Pancreas (tissue), 10 donors: ENCODE data around the gene PLD6. TPM values are rescaled to one million over a fixed set of nuclear protein-coding genes. Genes with fewer than 3 reads are reported as not detected.
"Not testable (repeated sequence)": the region's sequence is repeated elsewhere in the genome, so short reads cannot be mapped to it uniquely, and the experiment has no call there.

ENCODE experiments used
- ATAC-seq, 4 donors: fragments of 200-7000 bp; cut with Tn5 transposase; one replicate each; pipeline versions ENCODE4 v1.8.0 to v1.9.1; 2020; ENCODE audit warnings: mild to moderate bottlenecking in 4 of 4, moderate library complexity in 4 of 4
- DNase-seq, 6 donors: peaks; one replicate each; pipeline ENCODE4 v3.0.0-alpha.2; 2020
- FAIRE-seq: peaks from 2 replicates; lab custom pipeline; 2012; peaks lifted over from hg19 to GRCh38; lab: Jason Lieb, UNC
- H3K27ac ChIP-seq, 4 donors: fragments of 200-600 bp; sonication (generic); 1 replicate in 3 of 4; 2 replicates in 1 of 4; pipeline versions ENCODE4 v1.5.0 to v1.8.0; 2020
- H3K27me3 ChIP-seq, 4 donors: fragments of 200-600 bp; one replicate each; pipeline ENCODE4 v1.8.0; 2021
- H3K36me3 ChIP-seq, 3 donors: fragments of 200-600 bp; sonication (generic) in 1 of 3; one replicate each; pipeline versions ENCODE4 v1.5.0 to v1.8.0; 2020 to 2021
- H3K4me1 ChIP-seq, 3 donors: fragments of 200-600 bp; one replicate each; pipeline ENCODE4 v1.8.0; 2021
- H3K4me3 ChIP-seq, 4 donors: fragments of 200-600 bp; sonication (generic) in 2 of 4; one replicate each; pipeline versions ENCODE4 v1.5.0 to v1.8.0; 2020 to 2021
- H3K9me3 ChIP-seq, 4 donors: fragments of 200-600 bp; one replicate each; pipeline ENCODE4 v1.8.0; 2021
- WGBS, 2 donors: extraction: QIAGEN DNeasy Blood & Tissue Kit; methylation state at CpG; one replicate each; pipeline ENCODE4 v1.1.7; 2013; 5-methylcytosine and 5-hydroxymethylcytosine counted together
- intact Hi-C, 3 donors: fragments of 100-400 bp; cut with DNase I; formaldehyde crosslinking; loops; one replicate each; pipeline versions ENCODE4 v1.11.1 to v1.14.2; 2022
- polyA plus RNA-seq, 2 donors: library from polyadenylated mRNA; stranded (reverse); fragments of 200-250 nt; gene quantifications; one replicate each; pipeline ENCODE4 v1.2.3, GENCODE V29; 2013
- total RNA-seq, 6 donors: library from RNA; stranded (reverse); fragmentation: NEBNext Ultra II Directional in 4 of 6; extraction: Animal tissue kit (Norgen Biotek cat#: 25700) in 4 of 6; gene quantifications; one replicate each; pipeline versions ENCODE4 v1.2.1 to v1.2.4, GENCODE V29; 2021 to 2023
- TF ChIP-seq, protein P1 (sequence below), 4 donors: fragments of 200-600 bp; sonication (generic) in 3 of 4; IDR thresholded peaks; one replicate each; pipeline versions ENCODE4 v1.5.0 to v1.8.0; 2021; ENCODE audit warnings: antibody characterized with exemption in 4 of 4
- donor health status: healthy with polysubstance abuse.
- donor health status: DM: no; HTN: no; CAD: no; lungs with moderate emphysema.
- donor health status: DM: no; HTN: no; CAD: no.
- donor health status: control.
- donor health status: control.
- donor health status: Bipolar disorder and iron deficiency.
- donor health status: DM: yes; HTN: yes; CAD: no.
- donor health status: DM: no; HTN: no; CAD: no.
- donor health status: DM: no; HTN: no; CAD: no.
- donor health status: DM: yes; HTN: yes; CAD: no.

PLD6 gene
- total and polyA plus RNA-seq, 8 donors = 1.5 to 3.4 (median 2.4) TPM

DNA sequence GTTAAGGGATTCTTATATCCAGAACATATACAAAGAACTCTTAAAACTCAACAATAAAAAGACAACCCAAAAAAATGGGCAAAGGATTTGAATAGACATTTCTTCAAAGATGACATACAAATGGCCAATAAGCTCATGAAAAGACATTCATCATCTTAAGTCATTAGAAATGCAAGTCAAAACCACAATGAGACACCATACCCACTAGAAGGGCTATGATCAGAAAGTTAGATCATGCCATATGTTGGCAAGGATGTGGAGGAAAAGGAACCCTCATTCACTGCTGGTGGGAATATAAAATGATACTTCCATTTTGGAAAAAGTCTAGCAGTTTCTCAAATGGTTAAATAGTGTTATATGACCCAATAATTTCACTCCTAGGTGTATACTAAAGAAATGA lies 9.4 kb downstream of the PLD6 start:
- intact Hi-C loops = no loop called here
- Histone ChIP-seq H3K27ac (no peak overlapping the region), H3K36me3 (no peaks in the 10 kb centered on the region), H3K9me3 (no peaks in the 10 kb centered on the region), H3K27me3 (no peaks in the 10 kb centered on the region), H3K4me3 (no peak overlapping the region), H3K4me1 (no peaks in the 10 kb centered on the region)
- TF ChIP-seq, protein P1, sequence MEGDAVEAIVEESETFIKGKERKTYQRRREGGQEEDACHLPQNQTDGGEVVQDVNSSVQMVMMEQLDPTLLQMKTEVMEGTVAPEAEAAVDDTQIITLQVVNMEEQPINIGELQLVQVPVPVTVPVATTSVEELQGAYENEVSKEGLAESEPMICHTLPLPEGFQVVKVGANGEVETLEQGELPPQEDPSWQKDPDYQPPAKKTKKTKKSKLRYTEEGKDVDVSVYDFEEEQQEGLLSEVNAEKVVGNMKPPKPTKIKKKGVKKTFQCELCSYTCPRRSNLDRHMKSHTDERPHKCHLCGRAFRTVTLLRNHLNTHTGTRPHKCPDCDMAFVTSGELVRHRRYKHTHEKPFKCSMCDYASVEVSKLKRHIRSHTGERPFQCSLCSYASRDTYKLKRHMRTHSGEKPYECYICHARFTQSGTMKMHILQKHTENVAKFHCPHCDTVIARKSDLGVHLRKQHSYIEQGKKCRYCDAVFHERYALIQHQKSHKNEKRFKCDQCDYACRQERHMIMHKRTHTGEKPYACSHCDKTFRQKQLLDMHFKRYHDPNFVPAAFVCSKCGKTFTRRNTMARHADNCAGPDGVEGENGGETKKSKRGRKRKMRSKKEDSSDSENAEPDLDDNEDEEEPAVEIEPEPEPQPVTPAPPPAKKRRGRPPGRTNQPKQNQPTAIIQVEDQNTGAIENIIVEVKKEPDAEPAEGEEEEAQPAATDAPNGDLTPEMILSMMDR (IDR thresholded peaks at IDR 0.05) = no peak
- DNase-seq = no peak
- FAIRE-seq = no peak
- no peak for ATAC-seq

DNA sequence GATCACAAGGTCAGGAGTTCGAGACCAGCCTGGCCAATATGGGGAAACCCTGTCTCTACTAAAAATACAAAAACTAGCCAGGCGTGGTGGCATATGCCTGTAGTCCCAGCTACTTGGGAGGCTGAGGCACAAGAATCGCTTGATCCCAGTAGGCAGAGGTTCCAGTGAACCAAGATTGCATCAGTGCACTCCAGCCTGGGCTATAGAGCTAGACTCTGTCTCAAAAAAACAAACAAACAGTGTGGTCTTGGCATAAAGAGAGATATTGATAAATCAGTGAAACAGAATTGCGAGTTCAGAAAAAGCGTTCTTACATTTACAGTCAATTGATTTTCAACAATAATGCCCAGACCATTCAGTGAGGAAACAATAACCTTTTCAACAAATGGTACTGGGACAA lies 10.7 kb downstream of the PLD6 start:
- H3K27ac ChIP-seq, ATAC-seq, H3K4me3 ChIP-seq, H3K27me3 ChIP-seq, H3K36me3 ChIP-seq, intact Hi-C loops, DNase-seq, FAIRE-seq, H3K4me1 ChIP-seq, H3K9me3 ChIP-seq: not testable (repeated sequence)
- 86 to 91% methylated on average over 5 of the region's 5 CpGs for WGBS, 2 donors

DNA sequence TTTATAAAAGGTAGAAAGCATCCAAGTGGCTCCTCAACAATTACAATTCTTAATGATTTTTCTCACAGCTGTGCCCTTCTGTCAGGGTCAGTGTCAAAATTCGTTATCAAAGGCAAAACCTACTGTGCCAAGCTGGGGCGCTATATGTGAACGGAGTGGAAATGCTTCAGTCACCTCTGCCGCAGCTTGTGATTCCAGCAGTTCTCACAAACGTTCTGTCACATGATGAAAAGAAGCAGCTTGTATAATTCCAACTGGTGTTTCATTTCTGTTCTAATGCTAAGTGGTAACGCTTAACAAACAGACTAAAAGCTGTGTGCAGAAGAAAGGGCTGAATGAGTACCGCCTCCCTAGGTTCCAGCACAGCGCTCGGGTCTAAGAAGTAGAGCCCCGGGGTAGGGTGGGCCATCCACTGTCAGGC lies 14.2 kb downstream of the PLD6 start:
- DNase-seq (no peak), ATAC-seq (peak in 3 of 4 donors; percentile 12 to 20 (median 13)), FAIRE-seq (no peak)
- no peaks in the 10 kb centered on the region for H3K36me3 ChIP-seq
- TF ChIP-seq, protein P1 (IDR thresholded peaks at IDR 0.05) = no peak
- no peak overlapping the region for H3K4me3 ChIP-seq
- no peaks in the 10 kb centered on the region for H3K9me3 ChIP-seq
- intact Hi-C loops = no loop called here
- no peaks in the 10 kb centered on the region for H3K27me3 ChIP-seq
- H3K4me1 ChIP-seq = no peaks in the 10 kb centered on the region
- no peak overlapping the region for H3K27ac ChIP-seq
- 57 to 67% methylated on average over 10 of the region's 10 CpGs for WGBS, 2 donors

- TF ChIP-seq, protein P1 (IDR thresholded peaks at IDR 0.05) = no peak
- Histone ChIP-seq H3K9me3 (no peaks in the 10 kb centered on the region), H3K27ac (no peak overlapping the region), H3K36me3 (no peaks in the 10 kb centered on the region), H3K27me3 (no peaks in the 10 kb centered on the region), H3K4me3 (no peak overlapping the region), H3K4me1 (peaks cover 0 to under 1% (median 0%) of the 10 kb centered on the region in 3 donors)
- no peak for FAIRE-seq
- DNase-seq = no peak
- intact Hi-C loops = no loop called here
- ATAC-seq = peak in 2 of 4 donors; percentile 11 to 40
- 80 to 82% methylated on average over 11 of the region's 11 CpGs for WGBS, 2 donors
These were observed 14.8 kb downstream of the PLD6 start for GRCh38 chr17:17191346-17191792.

DNA sequence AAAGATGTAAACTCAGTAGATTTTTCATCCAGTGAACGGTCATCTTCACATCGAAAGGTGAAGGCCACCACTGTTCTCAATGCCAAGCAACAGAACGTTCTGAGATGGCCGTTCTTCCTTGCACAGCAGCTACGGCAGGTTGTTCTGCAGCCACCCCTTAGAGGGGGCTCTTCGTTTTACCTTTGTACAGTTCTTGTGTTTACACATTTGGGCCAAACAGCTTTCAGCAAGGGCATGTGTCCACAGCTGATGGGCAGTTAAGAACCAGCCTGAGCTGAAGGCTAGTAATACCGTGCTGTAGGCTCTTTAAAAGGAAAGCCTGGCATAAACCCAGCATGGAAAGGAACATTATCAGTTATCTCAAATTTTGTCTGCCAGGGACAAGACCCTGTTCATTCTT lies 15.9 kb downstream of the PLD6 start:
- H3K27ac ChIP-seq = no peak overlapping the region

More for the DNA sequence above, 15.9 kb downstream of the PLD6 start:
- intact Hi-C loops = no loop called here
- FAIRE-seq (no peak), DNase-seq (no peak), ATAC-seq (peak in 2 of 4 donors; percentile 28 to 45)
- Histone ChIP-seq H3K9me3 (no peaks in the 10 kb centered on the region), H3K4me3 (no peak overlapping the region), H3K36me3 (no peaks in the 10 kb centered on the region), H3K4me1 (peaks cover 0 to 10% (median 3%) of the 10 kb centered on the region in 3 donors), H3K27me3 (no peaks in the 10 kb centered on the region)
- TF ChIP-seq, protein P1 (IDR thresholded peaks at IDR 0.05) = no peak
- 45 to 46% methylated on average over 7 of the region's 7 CpGs for WGBS, 2 donors
